COLO829 (cell line): Measurements from ENCODE around the gene USP7.
"Not testable (repeated sequence)": the region's sequence is repeated elsewhere in the genome, so short reads cannot be mapped to it uniquely, and the experiment has no call there.

Experiments
- DNase-seq: peaks from one replicate; pipeline ENCODE4 v3.0.0; 2012; ENCODE audit warnings: low spot score

USP7 gene

DNA sequence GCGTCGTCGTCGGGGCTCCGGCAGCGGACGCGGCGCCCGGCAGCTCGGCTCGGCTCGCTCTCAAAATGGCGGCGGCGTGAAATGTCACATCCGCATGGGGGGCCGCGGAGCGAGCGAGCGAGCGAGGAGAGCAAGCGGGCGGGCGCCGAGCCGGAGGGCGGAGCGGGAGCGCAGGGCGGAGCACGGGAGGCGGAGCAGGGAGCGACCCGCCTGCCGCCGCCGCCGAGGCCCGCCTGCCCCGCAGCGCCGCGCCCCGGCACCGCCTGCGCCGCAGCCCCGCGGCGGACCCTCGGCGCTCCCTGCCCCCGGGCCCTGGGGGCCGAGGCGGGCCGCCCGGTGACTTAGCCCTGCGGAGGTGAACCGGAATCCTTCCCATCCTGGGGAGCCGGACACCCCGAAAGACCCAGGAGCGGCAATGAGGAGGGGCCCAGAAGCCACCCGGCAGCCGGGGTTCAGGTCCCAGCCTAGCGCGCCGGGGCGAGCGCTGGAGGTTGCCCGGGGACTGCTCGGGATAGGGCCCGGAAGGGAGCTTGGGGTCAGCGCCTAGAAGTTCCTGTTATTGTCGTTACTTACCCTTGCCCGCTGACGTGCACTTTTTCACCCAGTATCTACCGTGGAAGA lies at the start of gene USP7:
USP7 (minus strand) TSS at position 86 of the 621 bp plus-strand sequence. CDS start 621 bp downstream, outside the sequence.
- DNase-seq = peak; percentile 92

DNA sequence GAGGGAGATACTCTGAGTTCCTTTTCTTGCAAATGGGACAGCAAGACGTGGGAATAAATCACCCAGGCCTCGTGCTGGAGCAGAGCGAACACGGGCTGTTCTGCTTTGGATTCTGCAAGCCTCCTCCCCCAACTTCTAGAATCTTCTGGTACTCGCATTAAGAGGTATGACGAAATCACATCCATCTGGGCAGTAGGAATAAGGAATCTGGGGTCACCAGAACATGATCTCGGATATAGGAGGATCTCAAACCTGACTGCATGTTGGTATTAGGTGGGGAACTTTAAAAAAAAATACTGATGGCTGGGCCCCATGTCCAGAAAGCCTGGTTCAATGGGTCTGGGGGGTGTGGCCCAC lies 49.8 kb upstream of the USP7 start:
- DNase-seq = no peak

DNA sequence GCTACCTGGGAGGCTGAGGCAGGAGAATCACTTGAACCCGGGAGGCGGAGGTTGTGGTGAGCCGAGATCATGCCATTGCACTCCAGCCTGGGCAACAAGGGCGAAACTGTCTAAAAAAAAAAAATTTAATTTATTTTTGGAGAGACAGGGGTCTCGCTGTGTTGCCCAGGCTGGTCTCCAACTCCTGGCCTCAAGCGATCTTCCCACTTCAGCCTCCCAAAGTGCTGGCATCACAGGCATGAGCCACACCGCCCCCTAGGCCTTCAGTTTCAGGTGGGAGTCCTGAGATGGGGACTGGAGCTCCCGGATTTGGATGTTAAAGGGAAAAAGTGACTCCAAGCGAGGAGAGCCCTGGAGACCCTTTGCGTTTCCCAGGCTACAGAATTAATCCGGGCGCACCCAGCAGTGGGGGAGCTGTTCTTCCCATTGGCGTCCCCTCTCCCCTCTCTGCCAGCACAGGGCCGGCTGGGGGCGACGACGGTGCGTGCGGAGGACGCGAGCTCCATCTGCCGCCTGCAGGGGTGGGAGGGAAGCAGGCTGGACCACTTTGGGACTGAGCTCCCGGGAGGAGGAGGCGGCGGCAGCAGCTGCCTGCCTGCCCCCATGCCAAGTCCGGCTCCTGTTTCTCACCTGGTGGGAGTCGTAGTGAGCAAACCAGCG lies 49.3 kb upstream of the USP7 start:
- DNase-seq = no peak

DNA sequence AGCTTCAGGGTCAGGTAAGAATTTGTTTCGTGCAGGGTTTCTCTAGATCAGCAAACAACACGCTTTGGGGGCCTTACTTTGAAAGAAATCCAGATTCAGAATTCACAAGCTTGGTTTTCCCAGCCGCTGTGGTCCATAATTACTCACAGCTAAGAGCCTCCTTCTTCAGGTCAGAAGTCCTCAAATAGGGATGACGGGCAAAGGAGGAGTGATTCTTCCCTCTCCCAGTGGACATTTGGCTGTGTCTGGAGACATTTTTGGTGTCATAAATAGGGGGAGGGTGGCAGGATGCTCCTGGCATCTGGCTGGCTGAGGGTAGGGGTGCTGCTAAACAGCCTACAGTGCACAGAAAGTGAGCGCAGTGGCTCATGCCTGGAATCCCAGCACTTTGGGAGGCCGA lies 48.6 kb upstream of the USP7 start:
- no peak for DNase-seq

DNA sequence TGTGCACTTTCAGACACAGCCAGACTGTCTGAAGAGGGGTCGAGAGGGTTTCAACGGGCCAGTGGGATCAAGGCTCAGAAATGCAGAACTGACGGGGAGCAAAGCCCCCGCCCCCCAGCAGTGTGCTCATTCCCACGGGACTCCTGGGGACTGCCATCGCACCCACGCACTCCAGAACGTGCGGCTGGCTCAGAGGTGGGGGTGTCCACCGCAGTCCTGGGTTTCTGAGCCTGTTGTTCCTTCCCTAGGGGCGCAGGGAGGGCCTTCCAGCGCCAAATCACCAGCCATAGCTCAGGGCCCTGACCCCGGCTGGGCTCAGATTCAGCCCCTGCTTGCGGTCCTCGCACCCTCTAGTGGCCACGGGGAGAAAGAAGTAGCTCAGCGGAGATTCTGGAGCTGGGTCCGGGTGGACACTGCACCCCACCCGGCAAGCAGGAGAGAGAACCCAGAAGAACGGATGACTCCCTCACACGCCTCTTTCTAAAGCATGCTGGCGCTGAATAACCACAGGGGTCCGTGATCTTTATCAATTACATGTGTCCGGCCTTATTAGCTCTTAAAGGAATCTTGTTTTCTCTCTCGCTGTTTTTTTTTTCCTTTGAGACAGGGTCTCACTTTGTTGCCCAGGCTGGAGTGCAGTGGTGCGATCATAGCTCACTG lies 45.0 kb upstream of the USP7 start:
- peak; percentile 72 for DNase-seq

DNA sequence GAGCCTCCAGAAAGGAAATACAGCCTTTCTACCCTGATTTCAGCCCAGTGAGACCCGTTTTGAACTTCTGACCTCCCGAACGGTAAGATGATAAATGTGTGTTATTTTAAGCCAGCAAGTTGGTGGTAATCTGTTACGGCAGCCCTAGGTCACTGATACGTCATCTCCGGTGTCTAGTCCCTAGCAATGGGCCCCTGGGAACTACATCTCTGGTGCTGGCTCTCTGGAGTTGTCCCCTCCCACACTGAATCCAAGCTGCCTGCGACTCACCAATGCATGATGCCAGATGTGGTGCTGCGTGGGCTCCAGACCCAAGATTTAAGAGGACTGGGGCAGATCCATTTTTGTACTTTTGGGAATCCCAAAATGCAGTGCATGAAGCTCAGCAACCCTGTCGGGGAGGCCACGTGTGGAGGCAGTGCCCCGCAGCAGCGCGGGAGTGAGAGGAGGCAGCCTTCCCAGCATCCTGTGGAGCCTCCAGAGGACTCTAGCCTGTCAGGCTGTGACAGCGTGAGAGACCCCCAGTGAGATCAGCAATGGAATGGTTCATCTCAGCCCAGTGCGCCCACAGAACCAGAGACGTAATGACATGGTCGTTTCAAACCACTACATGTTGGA lies 43.6 kb upstream of the USP7 start:
- no peak for DNase-seq

DNA sequence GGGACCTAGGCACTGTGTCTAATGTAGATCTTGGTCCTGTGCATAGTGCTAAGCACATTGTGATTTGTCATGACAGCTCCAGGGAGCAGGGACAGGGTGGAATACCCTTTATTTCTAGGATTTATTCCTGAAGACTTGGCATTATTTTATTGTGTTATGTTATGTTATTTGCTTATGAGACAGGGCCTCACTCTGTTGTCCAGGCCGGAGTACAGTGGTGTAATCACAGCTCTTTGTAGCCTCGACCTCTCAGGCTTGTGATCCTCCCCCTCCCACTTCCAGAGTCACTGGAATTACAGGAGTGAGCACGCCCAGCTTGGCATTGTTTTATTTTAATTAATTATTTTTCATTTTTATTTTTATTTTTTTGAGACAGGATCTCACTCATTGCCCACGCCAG lies 40.5 kb upstream of the USP7 start:
- no peak for DNase-seq

DNA sequence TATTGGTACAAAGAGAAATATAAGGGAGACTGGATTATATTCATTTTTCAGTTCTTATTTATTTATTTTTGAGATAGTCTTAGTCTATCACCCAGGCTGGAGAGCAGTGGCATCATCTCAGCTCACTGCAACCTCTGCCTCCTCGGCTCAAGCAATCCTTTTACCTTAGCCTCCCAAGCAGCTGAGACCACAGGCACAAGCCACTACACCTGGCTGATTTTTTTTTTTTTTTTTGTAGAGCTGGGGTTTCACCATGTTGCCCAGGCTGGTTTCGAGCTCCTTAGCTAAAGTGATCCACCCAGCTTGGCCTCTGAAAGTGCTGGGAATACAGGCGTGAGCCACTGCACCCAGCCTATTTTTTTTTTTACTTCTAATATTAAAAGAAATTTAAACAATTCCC lies 40.1 kb upstream of the USP7 start:
- DNase-seq = no peak

DNA sequence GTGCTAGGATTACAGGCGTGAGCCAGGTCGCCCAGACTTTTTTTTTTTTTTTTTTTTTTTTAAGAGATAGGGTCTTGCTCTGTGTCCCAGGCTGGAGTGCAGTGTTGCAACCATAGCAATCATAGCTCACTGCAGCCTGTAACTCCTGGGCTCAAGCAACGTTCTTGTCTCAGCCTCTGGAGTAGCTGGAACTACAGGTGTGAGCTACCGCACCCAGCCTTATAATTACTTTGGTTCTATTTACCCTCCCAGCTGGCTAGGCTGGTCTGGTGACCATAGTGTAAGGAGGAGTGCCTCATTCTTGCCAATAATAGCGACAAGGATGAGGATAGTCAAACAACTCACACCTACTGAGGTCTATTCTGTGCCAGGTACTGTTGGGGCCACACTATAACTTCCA lies 39.6 kb upstream of the USP7 start:
- no peak for DNase-seq

DNA sequence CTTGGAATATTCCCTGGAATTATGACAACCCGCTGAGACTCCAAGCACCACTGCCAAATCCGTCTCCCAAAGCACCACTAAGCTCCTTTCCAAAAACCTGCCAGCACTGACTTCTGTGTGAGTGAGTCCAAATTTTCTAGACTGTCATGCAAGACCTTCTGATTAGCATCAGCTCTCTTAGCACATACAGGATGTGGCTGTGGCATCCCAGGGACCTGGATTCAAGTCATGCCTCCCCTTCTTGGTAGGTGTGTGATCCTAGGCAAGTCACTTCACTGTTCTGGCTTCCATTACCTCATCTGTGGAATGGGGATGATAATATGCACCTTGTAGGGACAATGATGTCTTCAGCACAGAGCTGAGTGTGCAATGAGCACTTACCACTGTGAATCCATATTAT lies 38.3 kb upstream of the USP7 start:
- DNase-seq = no peak

DNA sequence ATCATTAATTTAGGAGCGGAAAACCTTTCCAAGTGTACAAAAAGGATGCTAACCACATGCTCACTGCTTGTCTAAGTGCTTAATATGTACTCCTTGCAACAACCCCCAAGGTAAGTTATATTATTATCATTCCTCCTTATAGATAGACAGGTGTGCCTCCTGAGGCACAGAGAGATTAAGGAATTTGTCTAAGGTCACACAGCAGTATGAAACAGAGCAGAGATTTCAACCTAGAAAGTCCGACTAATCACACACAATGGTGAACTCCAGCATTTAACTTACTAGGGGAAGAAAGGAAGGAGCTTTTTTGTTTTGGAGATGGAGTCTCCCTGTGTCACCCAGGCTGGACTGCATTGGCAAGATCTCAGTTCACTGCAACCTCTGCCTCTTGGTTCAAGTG lies 37.0 kb upstream of the USP7 start:
- DNase-seq = no peak

DNA sequence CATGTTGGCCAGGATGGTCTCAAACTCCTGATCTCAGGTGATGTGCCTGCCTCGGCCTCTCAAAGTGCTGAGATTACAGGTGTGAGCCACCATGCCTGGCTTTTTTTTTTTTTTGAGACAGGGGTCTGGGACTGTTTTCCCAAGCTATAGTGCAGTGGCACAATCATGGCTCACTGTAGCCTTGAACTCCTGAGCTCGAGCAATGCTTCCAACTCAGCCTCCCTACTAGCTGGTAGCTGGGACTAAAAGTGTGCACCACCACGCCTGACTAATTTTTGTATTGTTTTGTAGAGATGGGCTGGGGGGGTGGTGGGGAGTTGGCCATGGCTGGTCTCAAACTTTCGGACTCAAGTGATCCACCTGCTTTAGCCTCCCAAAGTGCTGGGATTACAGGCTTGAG lies 36.1 kb upstream of the USP7 start:
- no peak for DNase-seq

DNA sequence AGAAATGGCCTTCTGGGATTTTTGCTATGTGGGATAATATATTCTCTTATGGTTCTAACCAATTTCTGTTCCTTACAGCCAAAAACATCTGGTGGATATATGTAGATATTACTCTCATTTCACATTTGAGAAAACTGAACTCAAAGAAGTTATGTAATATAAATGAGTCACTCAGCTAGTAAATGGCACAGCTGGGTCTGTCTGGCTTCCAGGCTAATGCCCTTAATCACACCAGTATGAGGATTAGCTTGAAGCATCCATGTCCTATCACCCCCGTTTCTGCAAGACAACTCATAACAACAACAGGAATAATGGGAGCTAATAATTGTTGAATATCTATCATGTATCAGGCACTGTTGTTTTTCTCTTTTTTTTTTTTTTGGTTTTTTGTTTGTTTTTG lies 34.4 kb upstream of the USP7 start:
- DNase-seq = no peak

DNA sequence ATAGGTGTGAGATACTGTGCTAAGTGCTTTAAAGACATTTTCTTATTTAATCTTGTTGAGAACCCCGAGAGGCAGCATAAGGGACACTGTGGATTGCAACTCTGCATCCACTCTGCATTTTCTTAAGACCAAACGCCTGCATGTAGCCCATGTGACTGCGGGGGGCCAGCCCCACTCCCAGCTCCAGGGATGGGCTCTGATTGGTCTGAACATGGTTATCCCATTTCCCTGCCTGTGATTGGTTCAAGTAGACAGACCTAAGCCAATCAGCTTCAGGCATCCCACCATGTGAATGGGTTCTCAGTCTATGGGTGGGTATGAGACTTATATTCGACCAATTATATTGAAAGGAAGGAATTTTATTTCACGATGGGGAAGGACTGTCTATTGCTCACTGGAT lies 33.2 kb upstream of the USP7 start:
- no peak for DNase-seq

DNA sequence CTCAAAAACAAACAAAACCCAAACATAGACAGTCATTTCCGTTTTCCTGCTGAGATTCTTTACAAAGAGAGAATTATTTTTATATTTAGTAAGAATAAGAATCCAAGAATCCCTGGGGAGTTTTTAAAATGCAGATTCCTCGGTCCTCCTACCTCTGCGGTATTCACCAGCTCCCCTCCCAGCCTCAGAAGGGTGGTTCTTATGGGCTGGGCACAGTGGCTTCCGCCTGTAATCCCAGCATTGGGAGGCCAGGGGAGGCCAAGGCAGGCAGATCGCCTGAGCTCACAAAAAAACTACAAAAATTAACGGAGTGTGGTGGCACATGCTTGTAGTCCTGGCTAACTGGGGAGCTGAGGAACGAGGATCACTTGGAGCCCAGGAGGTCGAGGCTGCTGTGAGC lies 26.7 kb upstream of the USP7 start:
- no peak for DNase-seq

DNA sequence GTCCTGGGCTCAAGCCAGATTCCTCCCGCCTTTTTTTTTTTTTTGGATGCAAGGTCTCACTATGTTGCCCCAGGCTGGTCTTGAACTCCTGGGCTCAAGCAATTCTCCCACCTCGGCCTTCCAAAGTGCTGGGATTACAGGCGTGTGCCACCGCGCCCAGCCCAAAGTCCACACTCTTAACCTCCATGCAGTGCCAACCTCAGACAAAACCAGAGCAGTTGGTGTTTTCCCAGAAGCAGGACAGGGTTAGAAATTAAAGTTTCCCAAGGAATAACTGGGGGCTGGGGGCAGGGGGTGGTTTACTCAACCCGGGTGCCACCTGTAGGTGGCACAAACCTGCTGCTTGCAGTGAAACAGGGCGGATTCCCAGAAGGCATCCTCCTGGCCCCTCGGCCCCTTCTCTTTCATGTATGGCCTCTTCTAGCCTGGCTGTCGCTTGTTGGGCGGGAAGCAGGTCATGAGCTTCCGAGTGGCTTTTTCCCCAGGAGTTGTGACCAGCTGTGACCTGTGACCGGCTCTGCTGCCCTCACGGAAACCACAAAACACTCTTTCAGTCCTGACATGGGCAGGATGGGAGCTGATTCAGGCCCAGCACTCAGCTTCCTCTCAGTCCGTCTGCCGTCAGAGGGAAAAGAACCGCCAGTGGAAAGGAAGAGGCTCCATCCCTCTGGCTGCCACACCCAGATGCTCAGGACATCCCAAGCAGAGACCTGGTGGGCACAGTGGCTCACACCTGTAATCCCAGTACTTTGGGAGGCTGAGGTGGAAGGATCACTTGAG lies 25.6 kb upstream of the USP7 start:
- no peak for DNase-seq

DNA sequence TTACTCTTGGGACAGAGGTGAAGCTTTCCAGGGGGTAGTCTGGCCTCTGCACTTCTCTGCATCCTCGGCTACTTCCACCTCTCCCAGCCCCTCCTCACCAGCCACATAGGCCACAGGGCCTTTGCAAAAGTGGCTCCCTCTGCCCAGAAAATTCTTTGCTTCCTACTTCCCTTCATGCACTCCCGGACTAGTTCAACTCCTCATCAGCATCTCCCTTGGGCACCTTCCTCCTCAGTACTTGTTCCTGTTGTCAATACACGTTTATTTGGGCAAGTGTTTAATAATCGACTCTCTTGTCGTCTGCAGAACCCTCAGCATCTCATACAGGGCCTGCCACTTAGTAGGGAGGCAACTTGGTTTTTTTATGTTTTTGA lies 23.1 kb upstream of the USP7 start:
- no peak for DNase-seq

DNA sequence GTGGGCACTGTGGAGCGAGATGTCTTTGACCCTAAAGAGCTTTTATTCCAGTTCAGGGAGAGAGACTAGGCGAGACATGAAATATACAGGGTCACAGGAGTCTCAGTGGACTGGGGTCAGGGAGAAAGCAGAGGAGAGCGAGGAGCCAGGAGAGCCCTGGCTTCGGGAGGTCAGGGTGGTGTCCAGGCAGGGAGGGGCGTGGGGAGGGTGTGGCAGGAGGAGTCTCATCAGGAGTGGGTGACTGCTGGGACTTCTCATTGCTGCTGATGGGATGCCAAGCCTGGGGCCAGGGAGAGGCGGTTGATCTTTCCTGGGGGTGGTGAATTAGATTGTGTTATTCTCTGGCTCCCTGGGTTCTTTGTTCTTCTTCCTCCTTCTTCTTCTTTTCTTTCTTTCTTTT lies 22.4 kb upstream of the USP7 start:
- DNase-seq = no peak

DNA sequence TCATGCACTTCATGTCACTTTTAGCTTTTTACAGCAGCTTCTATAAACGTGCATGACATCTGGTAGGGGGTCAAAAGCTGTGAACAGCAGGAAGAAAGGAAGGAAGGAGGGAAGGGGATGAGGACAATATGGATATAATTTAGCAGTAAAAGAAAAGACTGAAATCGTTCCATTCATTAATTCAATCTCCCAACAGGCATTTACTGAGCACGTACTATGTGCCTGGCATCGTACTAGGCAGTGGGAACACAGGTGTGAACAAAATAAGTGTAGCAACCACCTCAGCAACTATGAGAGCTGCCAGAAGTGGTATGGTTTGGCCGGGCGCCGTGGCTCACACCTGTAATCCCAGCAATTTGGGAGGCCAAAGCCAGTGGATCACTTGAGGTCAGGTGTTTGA lies 19.1 kb upstream of the USP7 start:
- DNase-seq = no peak

DNA sequence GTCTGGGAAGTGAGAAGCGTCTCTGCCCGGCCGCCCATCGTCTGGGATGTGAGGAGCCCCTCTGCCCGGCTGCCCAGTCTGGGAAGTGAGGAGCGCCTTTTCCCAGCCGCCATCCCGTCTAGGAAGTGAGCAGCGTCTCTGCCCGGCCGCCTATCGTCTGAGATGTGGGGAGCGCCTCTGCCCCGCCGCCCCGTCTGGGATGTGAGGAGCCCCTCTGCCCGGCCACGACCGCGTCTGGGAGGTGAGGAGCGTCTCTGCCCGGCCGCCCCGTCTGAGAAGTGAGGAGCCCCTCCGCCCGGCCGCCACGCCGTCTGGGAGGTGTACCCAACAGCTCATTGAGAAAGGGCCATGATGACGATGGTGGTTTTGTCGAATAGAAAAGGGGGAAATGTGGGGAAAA lies 18.2 kb upstream of the USP7 start:
- DNase-seq = not testable (repeated sequence)

DNA sequence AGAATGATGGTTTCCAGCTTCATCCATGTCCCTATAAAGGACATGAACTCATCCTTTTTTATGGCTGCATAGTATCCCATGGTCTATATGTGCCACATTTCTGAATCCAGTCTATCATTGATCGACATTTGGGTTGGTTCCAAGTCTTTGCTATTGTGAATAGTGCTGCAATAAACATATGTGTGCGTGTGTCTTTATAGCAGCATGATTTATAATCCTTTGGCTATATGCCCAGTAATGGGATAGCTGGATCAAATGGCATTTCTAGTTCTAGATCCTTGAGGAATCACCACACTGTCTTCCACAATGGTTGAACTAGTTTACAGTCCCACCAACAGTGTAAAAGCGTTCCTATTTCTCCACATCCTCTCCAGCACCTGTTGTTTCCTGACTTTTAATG lies 12.5 kb upstream of the USP7 start:
- DNase-seq = not testable (repeated sequence)

DNA sequence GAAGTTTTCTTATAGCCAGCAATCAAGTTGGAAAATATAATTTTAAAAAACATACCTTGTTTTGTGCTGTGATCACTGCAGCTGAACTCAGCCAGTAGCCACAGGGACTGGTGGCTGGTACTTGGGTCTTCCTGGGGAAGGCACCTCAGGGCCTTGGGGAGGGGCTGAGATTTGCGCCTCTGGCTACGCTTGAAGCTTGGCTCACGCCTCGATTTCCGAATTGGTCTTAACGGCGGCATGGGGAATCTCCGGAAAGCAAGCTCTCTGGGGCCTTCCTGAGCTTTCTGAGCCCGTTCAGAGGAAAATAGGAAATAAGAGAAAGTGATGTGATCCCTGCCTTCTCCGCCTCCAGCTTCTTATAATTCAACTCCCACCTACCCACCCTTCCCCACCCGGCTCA lies 11.3 kb upstream of the USP7 start:
- no peak for DNase-seq
